ENCODE results near the gene SLC25A1.
"Not testable (repeated sequence)": the region's sequence is repeated elsewhere in the genome, so short reads cannot be mapped to it uniquely, and the experiment has no call there.

Gene SLC25A1

GRCh38 chr22:19204640-19205039 is 26.1 kb upstream of the SLC25A1 start:
- no peak for DNase-seq (ENCODE audit: low read depth in 2 of 2)

GRCh38 chr22:19203834-19204233 is 25.3 kb upstream of the SLC25A1 start:
- no peak for DNase-seq (ENCODE audit: low read depth in 2 of 2)

- not testable (repeated sequence) for DNase-seq (ENCODE audit: low read depth in 2 of 2)
Measured at GRCh38 chr22:19202799-19203186, 24.3 kb upstream of the SLC25A1 start.

- DNase-seq (ENCODE audit: low read depth in 2 of 2): no peak
Measured at GRCh38 chr22:19201869-19202798, 23.6 kb upstream of the SLC25A1 start.

- no peak for DNase-seq (ENCODE audit: low read depth in 2 of 2)
Measured at GRCh38 chr22:19201130-19201868, 22.8 kb upstream of the SLC25A1 start.

- no peak for DNase-seq (ENCODE audit: low read depth in 2 of 2)
Measured at GRCh38 chr22:19199479-19199878, 20.9 kb upstream of the SLC25A1 start.

- DNase-seq (ENCODE audit: low read depth in 2 of 2): no peak
Measured at GRCh38 chr22:19197997-19198865, 19.7 kb upstream of the SLC25A1 start.

- no peak for DNase-seq (ENCODE audit: low read depth in 2 of 2)
Measured at GRCh38 chr22:19196841-19197612, 18.5 kb upstream of the SLC25A1 start.

GRCh38 chr22:19195796-19196731 is 17.5 kb upstream of the SLC25A1 start:
- no peak for DNase-seq (ENCODE audit: low read depth in 2 of 2)

- DNase-seq (ENCODE audit: low read depth in 2 of 2): no peak
Measured at GRCh38 chr22:19194766-19195536, 16.4 kb upstream of the SLC25A1 start.

GRCh38 chr22:19193879-19194278 is 15.3 kb upstream of the SLC25A1 start:
- DNase-seq (ENCODE audit: low read depth in 2 of 2): no peak

- DNase-seq (ENCODE audit: low read depth in 2 of 2): no peak
Measured at GRCh38 chr22:19187716-19188563, 9.4 kb upstream of the SLC25A1 start.

GRCh38 chr22:19184276-19184997 is 5.9 kb upstream of the SLC25A1 start:
- no peak for DNase-seq (ENCODE audit: low read depth in 2 of 2)

- no peak for DNase-seq (ENCODE audit: low read depth in 2 of 2)
Measured at GRCh38 chr22:19183216-19183615, 4.7 kb upstream of the SLC25A1 start.

- DNase-seq (ENCODE audit: low read depth in 2 of 2): no peak
Measured at GRCh38 chr22:19182472-19183157, 4.1 kb upstream of the SLC25A1 start.

- DNase-seq (ENCODE audit: low read depth in 2 of 2): no peak
Measured at GRCh38 chr22:19181786-19182471, 3.4 kb upstream of the SLC25A1 start.

All from stimulated activated CD4-positive, alpha-beta T cell treated with anti-CD3 and anti-CD28 coated beads, Interleukin-4, amount 100 ng/mL, for 48 hours (primary cell).